T-helper 2 cell treated with Interferon-gamma antibody and Interleukin-4, amounts not matched to agents 5 μg/mL and 100 μg/mL, for 36 hours (primary cell): Measurements from ENCODE around the gene RFX4.

Experiments used
- DNase-seq: peaks from one replicate; pipeline ENCODE4 v3.0.0; 2021; ENCODE audit warnings: low spot score
- H3K27ac Mint-ChIP-seq: one replicate; pipeline ENCODE4 v1.8.0; 2021; ENCODE audit warnings: mild to moderate bottlenecking, mixed read lengths
- H3K27me3 Mint-ChIP-seq: one replicate; pipeline ENCODE4 v1.8.0; 2021; ENCODE audit warnings: low read depth, mixed read lengths
- H3K36me3 Mint-ChIP-seq: one replicate; pipeline ENCODE4 v1.8.0; 2021; ENCODE audit warnings: low read depth, mixed read lengths
- H3K4me1 Mint-ChIP-seq: one replicate; pipeline ENCODE4 v1.8.0; 2021; ENCODE audit warnings: low read depth, mixed read lengths
- H3K4me3 Mint-ChIP-seq: one replicate; pipeline ENCODE4 v1.8.0; 2022; ENCODE audit warnings: mild to moderate bottlenecking, moderate library complexity, mixed read lengths
- H3K9me3 Mint-ChIP-seq: one replicate; pipeline ENCODE4 v1.8.0; 2021; ENCODE audit warnings: mixed read lengths

RFX4 gene

GRCh38 chr12:106584104-106585064 lies 1.6 kb downstream of the RFX4 start:
- H3K36me3 Mint-ChIP-seq = no peaks in the 10 kb centered on the region
- H3K4me1 Mint-ChIP-seq = peaks cover 12% of the 10 kb centered on the region
- peak overlapping the region; percentile 15 for H3K27ac Mint-ChIP-seq
- DNase-seq = no peak
- peaks cover 89% of the 10 kb centered on the region for H3K27me3 Mint-ChIP-seq
- no peaks in the 10 kb centered on the region for H3K9me3 Mint-ChIP-seq
- peak overlapping the region; percentile 26 for H3K4me3 Mint-ChIP-seq

GRCh38 chr12:106585105-106585520 lies 2.3 kb downstream of the RFX4 start:
- peaks cover 12% of the 10 kb centered on the region for H3K4me1 Mint-ChIP-seq
- peaks cover 89% of the 10 kb centered on the region for H3K27me3 Mint-ChIP-seq
- no peak overlapping the region for H3K27ac Mint-ChIP-seq

GRCh38 chr12:106585521-106586277 lies 2.9 kb downstream of the RFX4 start:
- H3K4me3 Mint-ChIP-seq = peak overlapping the region; percentile 15
- H3K36me3 Mint-ChIP-seq = no peaks in the 10 kb centered on the region
- DNase-seq = no peak
- H3K9me3 Mint-ChIP-seq = no peaks in the 10 kb centered on the region
- H3K4me1 Mint-ChIP-seq = peaks cover 12% of the 10 kb centered on the region
- H3K27me3 Mint-ChIP-seq = peaks cover 88% of the 10 kb centered on the region
- no peak overlapping the region for H3K27ac Mint-ChIP-seq

More at GRCh38 chr12:106585105-106585520, 2.3 kb downstream of the RFX4 start:
- Mint-ChIP-seq H3K4me3 (peak overlapping the region; percentile 15), H3K36me3 (no peaks in the 10 kb centered on the region), H3K9me3 (no peaks in the 10 kb centered on the region)
- no peak for DNase-seq

GRCh38 chr12:106586278-106586802 lies 3.5 kb downstream of the RFX4 start:
- no peaks in the 10 kb centered on the region for H3K36me3 Mint-ChIP-seq
- peaks cover 84% of the 10 kb centered on the region for H3K27me3 Mint-ChIP-seq
- no peak overlapping the region for H3K4me3 Mint-ChIP-seq
- no peak overlapping the region for H3K27ac Mint-ChIP-seq
- H3K4me1 Mint-ChIP-seq = peaks cover 12% of the 10 kb centered on the region
- no peaks in the 10 kb centered on the region for H3K9me3 Mint-ChIP-seq
- no peak for DNase-seq

- Mint-ChIP-seq H3K9me3 (no peaks in the 10 kb centered on the region), H3K4me1 (peaks cover 10% of the 10 kb centered on the region), H3K36me3 (no peaks in the 10 kb centered on the region), H3K27ac (no peak overlapping the region), H3K27me3 (peaks cover 86% of the 10 kb centered on the region), H3K4me3 (no peak overlapping the region)
- DNase-seq = no peak
Observed at GRCh38 chr12:106586803-106587684, 4.2 kb downstream of the RFX4 start.

- Mint-ChIP-seq H3K4me3 (no peak overlapping the region), H3K36me3 (no peaks in the 10 kb centered on the region), H3K27ac (no peak overlapping the region), H3K4me1 (peaks cover 6% of the 10 kb centered on the region), H3K27me3 (peaks cover 87% of the 10 kb centered on the region), H3K9me3 (no peaks in the 10 kb centered on the region)
- no peak for DNase-seq
Observed at GRCh38 chr12:106588771-106589170, 6.0 kb downstream of the RFX4 start.

- Mint-ChIP-seq H3K36me3 (no peaks in the 10 kb centered on the region), H3K27me3 (peaks cover 87% of the 10 kb centered on the region), H3K4me1 (no peaks in the 10 kb centered on the region), H3K9me3 (no peaks in the 10 kb centered on the region), H3K27ac (no peak overlapping the region), H3K4me3 (no peak overlapping the region)
- no peak for DNase-seq
Observed at GRCh38 chr12:106590601-106591000, 7.8 kb downstream of the RFX4 start.

- H3K4me3 Mint-ChIP-seq = no peak overlapping the region
- no peaks in the 10 kb centered on the region for H3K36me3 Mint-ChIP-seq
- DNase-seq = no peak
- no peaks in the 10 kb centered on the region for H3K9me3 Mint-ChIP-seq
- H3K4me1 Mint-ChIP-seq = no peaks in the 10 kb centered on the region
- peaks cover 67% of the 10 kb centered on the region for H3K27me3 Mint-ChIP-seq
- H3K27ac Mint-ChIP-seq = no peak overlapping the region
Observed at GRCh38 chr12:106594447-106594846, 11.6 kb downstream of the RFX4 start.

GRCh38 chr12:106595268-106595667 lies 12.5 kb downstream of the RFX4 start:
- Mint-ChIP-seq H3K27me3 (peaks cover 60% of the 10 kb centered on the region), H3K27ac (no peak overlapping the region), H3K4me1 (no peaks in the 10 kb centered on the region), H3K36me3 (no peaks in the 10 kb centered on the region), H3K9me3 (no peaks in the 10 kb centered on the region), H3K4me3 (no peak overlapping the region)
- no peak for DNase-seq

GRCh38 chr12:106598003-106598402 lies 15.2 kb downstream of the RFX4 start:
- H3K4me3 Mint-ChIP-seq = no peak overlapping the region
- no peaks in the 10 kb centered on the region for H3K9me3 Mint-ChIP-seq
- no peak for DNase-seq
- no peak overlapping the region for H3K27ac Mint-ChIP-seq
- no peaks in the 10 kb centered on the region for H3K4me1 Mint-ChIP-seq
- H3K36me3 Mint-ChIP-seq = no peaks in the 10 kb centered on the region
- peaks cover 44% of the 10 kb centered on the region for H3K27me3 Mint-ChIP-seq

- Mint-ChIP-seq H3K27me3 (peaks cover 31% of the 10 kb centered on the region), H3K4me1 (no peaks in the 10 kb centered on the region), H3K4me3 (no peak overlapping the region), H3K9me3 (no peaks in the 10 kb centered on the region), H3K36me3 (no peaks in the 10 kb centered on the region), H3K27ac (no peak overlapping the region)
- DNase-seq = no peak
Observed at GRCh38 chr12:106599302-106599701, 16.5 kb downstream of the RFX4 start.

GRCh38 chr12:106600503-106600902 lies 17.7 kb downstream of the RFX4 start:
- H3K4me1 Mint-ChIP-seq = no peaks in the 10 kb centered on the region
- H3K4me3 Mint-ChIP-seq = no peak overlapping the region
- peaks cover 19% of the 10 kb centered on the region for H3K27me3 Mint-ChIP-seq
- DNase-seq = no peak
- no peaks in the 10 kb centered on the region for H3K36me3 Mint-ChIP-seq
- H3K27ac Mint-ChIP-seq = no peak overlapping the region
- H3K9me3 Mint-ChIP-seq = no peaks in the 10 kb centered on the region

GRCh38 chr12:106601031-106601430 lies 18.2 kb downstream of the RFX4 start:
- no peak overlapping the region for H3K27ac Mint-ChIP-seq
- H3K4me3 Mint-ChIP-seq = no peak overlapping the region
- peaks cover 17% of the 10 kb centered on the region for H3K27me3 Mint-ChIP-seq
- no peak for DNase-seq
- H3K4me1 Mint-ChIP-seq = no peaks in the 10 kb centered on the region
- H3K9me3 Mint-ChIP-seq = no peaks in the 10 kb centered on the region
- H3K36me3 Mint-ChIP-seq = no peaks in the 10 kb centered on the region
